H9 (cell line): ENCODE results near the gene MRM1. TPM values are rescaled to one million over a fixed set of nuclear protein-coding genes. Genes with fewer than 3 reads are reported as not detected.

Experiments used
- DNase-seq: peaks from one replicate; pipeline ENCODE4 v3.0.0-alpha.2; 2017
- H2AFZ ChIP-seq: one replicate; pipeline ENCODE4 v1.6.1; 2013; ENCODE audit warnings: mild to moderate bottlenecking, low read length, control low read depth, moderate library complexity
- H2AK5ac ChIP-seq: 2 replicates; pipeline ENCODE4 v1.6.1; 2013; ENCODE audit warnings: low read length, control low read depth, mixed read lengths; ENCODE audit not compliant: insufficient read length
- H2BK120ac ChIP-seq: one replicate; pipeline ENCODE4 v1.6.1; 2013; ENCODE audit warnings: low read depth, mild to moderate bottlenecking, low read length, control low read depth, inconsistent platforms; ENCODE audit not compliant: poor library complexity, severe bottlenecking
- H2BK12ac ChIP-seq: 2 replicates; pipeline ENCODE4 v1.6.1; 2013; ENCODE audit warnings: low read length, control low read depth, mixed read lengths, low read depth; ENCODE audit not compliant: insufficient read length
- H2BK15ac ChIP-seq: 2 replicates; pipeline ENCODE4 v1.6.1; 2013; ENCODE audit warnings: low read depth, low read length, control low read depth
- H2BK20ac ChIP-seq: one replicate; pipeline ENCODE4 v1.6.1; 2013; ENCODE audit warnings: low read depth, mild to moderate bottlenecking, low read length, control low read depth, inconsistent platforms; ENCODE audit not compliant: poor library complexity, severe bottlenecking
- H2BK5ac ChIP-seq: 2 replicates; pipeline ENCODE4 v1.6.1; 2013; ENCODE audit warnings: low read length, control low read depth, mixed read lengths; ENCODE audit not compliant: insufficient read length
- H3K14ac ChIP-seq: 2 replicates; pipeline ENCODE4 v1.6.1; 2013; ENCODE audit warnings: low read length, control low read depth; ENCODE audit not compliant: insufficient read depth
- H3K18ac ChIP-seq: 2 replicates; pipeline ENCODE4 v1.6.1; 2013; ENCODE audit warnings: low read depth, mild to moderate bottlenecking, mixed read lengths, low read length, control low read depth; ENCODE audit not compliant: insufficient read length
- H3K23ac ChIP-seq: 2 replicates; pipeline ENCODE4 v1.6.1; 2013; ENCODE audit warnings: low read length, control low read depth, mixed read lengths, low read depth; ENCODE audit not compliant: insufficient read length
- H3K23me2 ChIP-seq: 2 replicates; pipeline ENCODE4 v1.6.1; 2013; ENCODE audit warnings: low read depth, mild to moderate bottlenecking, mixed read lengths, low read length, control low read depth; ENCODE audit not compliant: insufficient read length, poor library complexity, severe bottlenecking
- H3K27ac ChIP-seq: 2 replicates; pipeline ENCODE4 v1.5.1; 2013; ENCODE audit warnings: low read length, control low read depth, mixed read lengths, low read depth; ENCODE audit not compliant: insufficient read length
- H3K27me3 ChIP-seq: 2 replicates; pipeline ENCODE4 v1.6.1; 2013; ENCODE audit warnings: low read length, control low read depth, inconsistent platforms; ENCODE audit not compliant: insufficient read depth
- H3K4ac ChIP-seq: 2 replicates; pipeline ENCODE4 v1.6.1; 2013; ENCODE audit warnings: low read depth, mild to moderate bottlenecking, control low read depth, inconsistent platforms, low read length, moderate library complexity
- H3K4me1 ChIP-seq: 2 replicates; pipeline ENCODE4 v1.6.1; 2013; ENCODE audit warnings: low read length, control low read depth, inconsistent platforms; ENCODE audit not compliant: insufficient read depth
- H3K4me2 ChIP-seq: 2 replicates; pipeline ENCODE4 v1.6.1; 2013; ENCODE audit warnings: low read length, control low read depth, mixed read lengths; ENCODE audit not compliant: insufficient read length, insufficient read depth
- H3K56ac ChIP-seq: 2 replicates; pipeline ENCODE4 v1.6.1; 2013; ENCODE audit warnings: low read depth, mild to moderate bottlenecking, mixed read lengths, low read length, control low read depth; ENCODE audit not compliant: insufficient read length
- H3K79me1 ChIP-seq: 2 replicates; pipeline ENCODE4 v1.6.1; 2013; ENCODE audit warnings: low read depth, mild to moderate bottlenecking, moderate library complexity, low read length, control low read depth, inconsistent platforms; ENCODE audit not compliant: insufficient read depth, poor library complexity, severe bottlenecking
- H3K79me2 ChIP-seq: 2 replicates; pipeline ENCODE4 v1.6.1; 2013; ENCODE audit warnings: low read length, control low read depth, inconsistent platforms; ENCODE audit not compliant: insufficient read depth
- H3K9ac ChIP-seq: 2 replicates; pipeline ENCODE4 v1.6.1; 2013; ENCODE audit warnings: low read length, control low read depth, mixed read lengths; ENCODE audit not compliant: insufficient read length; ENCODE audit errors: extremely low read depth
- H3K9me3 ChIP-seq: one replicate; pipeline ENCODE4 v1.6.1; 2013; ENCODE audit warnings: low read depth, low read length, inconsistent platforms; ENCODE audit not compliant: control insufficient read depth
- H3T11ph ChIP-seq: one replicate; pipeline ENCODE4 v1.6.1; 2013; ENCODE audit warnings: mild to moderate bottlenecking, low read length, control low read depth, inconsistent platforms
- H4K20me1 ChIP-seq: one replicate; pipeline ENCODE4 v1.6.1; 2013; ENCODE audit not compliant: control insufficient read depth, insufficient read length, insufficient read depth
- H4K5ac ChIP-seq: 2 replicates; pipeline ENCODE4 v1.6.1; 2013; ENCODE audit warnings: low read depth, mild to moderate bottlenecking, mixed read lengths, low read length, control low read depth; ENCODE audit not compliant: insufficient read length
- H4K8ac ChIP-seq: replicated peaks from 2 replicates; pipeline ENCODE4 v1.6.1; 2013; ENCODE audit warnings: low read length, control low read depth, mixed read lengths, low read depth; ENCODE audit not compliant: insufficient read length
- H4K91ac ChIP-seq: 2 replicates; pipeline ENCODE4 v1.6.1; 2013; ENCODE audit warnings: low read depth, mild to moderate bottlenecking, moderate library complexity, mixed read lengths, low read length, control low read depth; ENCODE audit not compliant: insufficient read length
- H3K27ac Mint-ChIP-seq, 3 experiments: 2 replicates in 2 of 3; 3 replicates in 1 of 3; pipeline ENCODE4 v1.8.0; 2020 to 2021; ENCODE audit warnings: mixed read lengths in 3 of 3, mild to moderate bottlenecking in 1 of 3, moderate library complexity in 1 of 3
- H3K27me3 Mint-ChIP-seq: 2 replicates; pipeline ENCODE4 v1.8.0; 2021; ENCODE audit warnings: low read depth, mild to moderate bottlenecking, moderate library complexity, mixed read lengths
- H3K36me3 Mint-ChIP-seq, 3 experiments: 2 replicates in 2 of 3; 3 replicates in 1 of 3; pipeline ENCODE4 v1.8.0; 2020 to 2021; ENCODE audit warnings: low read depth in 3 of 3, mixed read lengths in 3 of 3; ENCODE audit not compliant: insufficient read depth in 1 of 3
- H3K4me1 Mint-ChIP-seq, 2 experiments: 2 replicates each; pipeline ENCODE4 v1.8.0; 2020; ENCODE audit warnings: mixed read lengths in 2 of 2
- H3K4me3 Mint-ChIP-seq, 2 experiments: 2 replicates in 1 of 2; 3 replicates in 1 of 2; pipeline ENCODE4 v1.8.0; 2020 to 2021; ENCODE audit warnings: mild to moderate bottlenecking in 2 of 2, mixed read lengths in 2 of 2, moderate library complexity in 1 of 2
- H3K9me3 Mint-ChIP-seq, 2 experiments: 2 replicates in 1 of 2; 3 replicates in 1 of 2; pipeline ENCODE4 v1.8.0; 2020; ENCODE audit warnings: mild to moderate bottlenecking in 2 of 2, mixed read lengths in 2 of 2, moderate library complexity in 1 of 2
- CTCF ChIP-seq: fragments of 200-600 bp; sonication (generic); conservative IDR thresholded peaks from 3 replicates; pipeline ENCODE4 v1.8.0; 2021; ENCODE audit warnings: antibody characterized with exemption, mild to moderate bottlenecking
- WGBS: extraction: QIAGEN DNeasy Blood & Tissue Kit; methylation state at CpG from one replicate; pipeline ENCODE4 v1.1.7; 2013; ENCODE audit warnings: missing lambda C conversion rate, low lambda C conversion rate, mixed read lengths; ENCODE audit not compliant: insufficient read length; ENCODE audit errors: extremely low coverage; 5-methylcytosine and 5-hydroxymethylcytosine counted together
- total RNA-seq: library from RNA; stranded (reverse); gene quantifications from 2 replicates; pipeline ENCODE4 v1.2.1, GENCODE V29; 2021

MRM1 gene
- total RNA-seq, 1 experiment from 2014 or later, result 10.3 TPM

GRCh38 chr17:36657763-36658490 is 56.5 kb downstream of the MRM1 start:
- Histone ChIP-seq H3K23ac (no peak overlapping the region), H2BK12ac (no peak overlapping the region), H3K4me2 (peak overlapping the region; percentile 36), H2AFZ (no peak overlapping the region), H4K91ac (no peak overlapping the region), H3T11ph (no peak overlapping the region), H3K14ac (no peak overlapping the region), H2AK5ac (no peak overlapping the region), H2BK120ac (no peak overlapping the region), H4K5ac (no peak overlapping the region), H3K4ac (no peak overlapping the region), H3K56ac (no peak overlapping the region), H3K79me1 (no peaks in the 10 kb centered on the region), H3K23me2 (peaks cover 3% of the 10 kb centered on the region), H3K9ac (no peak overlapping the region), H3K18ac (no peak overlapping the region), H3K79me2 (no peaks in the 10 kb centered on the region), H3K9me3 (no peaks in the 10 kb centered on the region), H4K8ac (no peak overlapping the region), H3K27ac (no peak overlapping the region), H2BK5ac (no peak overlapping the region), H2BK15ac (no peak overlapping the region), H3K27me3 (no peaks in the 10 kb centered on the region; the same call in 1 of the 2 replicates), H4K20me1 (no peaks in the 10 kb centered on the region), H2BK20ac (no peak overlapping the region), H3K4me1 (no peaks in the 10 kb centered on the region)
- Mint-ChIP-seq H3K9me3 (no peaks in the 10 kb centered on the region), H3K27me3 (peaks cover 55% of the 10 kb centered on the region), H3K27ac (no peak overlapping the region), H3K36me3 (no peaks in the 10 kb centered on the region; a peak in 1 of 7 replicates), H3K4me1 (peaks cover 8 to 16% of the 10 kb centered on the region in 2 experiments), H3K4me3 (peak overlapping the region; percentile 75 to 88)
- TF ChIP-seq CTCF, result peak; percentile 76
- peak; percentile 76 for DNase-seq
- WGBS, result no CpG with 5 or more reads among the region's 57 CpGs

Other genes with a start within 250 kb of the MRM1 start
- gene TBC1D3H, start 213.1 kb upstream of the MRM1 start, total RNA-seq, result not detected in 2 replicates
- 58.7 and 64.7 TPM in 2 replicates for gene ZNHIT3, start 114.9 kb upstream of the MRM1 start, total RNA-seq
- 134 and 144 TPM in 2 replicates for gene MYO19, start 66.7 kb upstream of the MRM1 start, total RNA-seq
- 24.6 and 26.2 TPM in 2 replicates for gene PIGW, start 66.6 kb upstream of the MRM1 start, total RNA-seq
- 52.8 and 55.6 TPM in 2 replicates for gene GGNBP2, start 56.7 kb upstream of the MRM1 start, total RNA-seq
- gene DHRS11, start 9.7 kb upstream of the MRM1 start, total RNA-seq, result 27.4 and 27.9 TPM in 2 replicates